ENCODE results near the gene HMGN1. TPM values are rescaled to one million over a fixed set of nuclear protein-coding genes. Genes with fewer than 3 reads are reported as not detected.

Gene HMGN1
- total RNA-seq, 1 experiment from 2014 or later, result 262 TPM

DNA sequence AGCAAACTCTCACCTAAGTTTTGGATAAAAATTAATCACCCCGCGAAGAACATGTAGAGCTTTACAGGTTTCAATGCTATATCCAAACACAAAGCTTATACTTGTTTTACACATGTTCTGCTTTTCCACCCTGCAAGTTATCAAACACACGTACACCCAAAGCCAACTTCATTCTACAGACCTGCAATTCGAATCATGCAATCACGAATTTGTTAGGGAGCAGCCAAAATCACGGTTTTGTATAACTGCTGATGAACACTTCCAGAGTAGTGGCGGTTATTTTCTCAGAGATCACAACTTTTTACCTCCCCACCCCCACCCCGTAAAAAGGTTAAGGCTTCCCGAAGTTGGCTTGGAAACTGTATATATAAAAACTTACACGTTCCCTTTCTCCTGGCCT is 1.4 kb downstream of the HMGN1 start:
- intact Hi-C loops (cut with micrococcal nuclease; ENCODE audit: unreplicated experiment), result loop anchor here (5.0 kb wide), 1 partner anchor 35 kb away; the partner anchor contains the start of gene BRWD1
- CTCF ChIA-PET, result interaction anchor here (1.5 kb wide), 1 partner anchor 40 kb away, joined by 11 read pairs; no protein-coding TSS in a partner anchor
- Mint-ChIP-seq H3K27ac (ENCODE audit: unreplicated experiment) (no peak overlapping the region), H3K9me3 (ENCODE audit: low read depth, unreplicated experiment) (no peaks in the 10 kb centered on the region), H3K4me3 (ENCODE audit: low read depth, unreplicated experiment) (peak overlapping the region; percentile 72), H3K4me1 (ENCODE audit: low read depth, unreplicated experiment) (peaks cover 34% of the 10 kb centered on the region), H3K27me3 (ENCODE audit: unreplicated experiment) (no peaks in the 10 kb centered on the region), H3K36me3 (ENCODE audit: insufficient read depth, unreplicated experiment) (peaks cover 62% of the 10 kb centered on the region)
- no peak for DNase-seq
- TF ChIP-seq, protein P1, sequence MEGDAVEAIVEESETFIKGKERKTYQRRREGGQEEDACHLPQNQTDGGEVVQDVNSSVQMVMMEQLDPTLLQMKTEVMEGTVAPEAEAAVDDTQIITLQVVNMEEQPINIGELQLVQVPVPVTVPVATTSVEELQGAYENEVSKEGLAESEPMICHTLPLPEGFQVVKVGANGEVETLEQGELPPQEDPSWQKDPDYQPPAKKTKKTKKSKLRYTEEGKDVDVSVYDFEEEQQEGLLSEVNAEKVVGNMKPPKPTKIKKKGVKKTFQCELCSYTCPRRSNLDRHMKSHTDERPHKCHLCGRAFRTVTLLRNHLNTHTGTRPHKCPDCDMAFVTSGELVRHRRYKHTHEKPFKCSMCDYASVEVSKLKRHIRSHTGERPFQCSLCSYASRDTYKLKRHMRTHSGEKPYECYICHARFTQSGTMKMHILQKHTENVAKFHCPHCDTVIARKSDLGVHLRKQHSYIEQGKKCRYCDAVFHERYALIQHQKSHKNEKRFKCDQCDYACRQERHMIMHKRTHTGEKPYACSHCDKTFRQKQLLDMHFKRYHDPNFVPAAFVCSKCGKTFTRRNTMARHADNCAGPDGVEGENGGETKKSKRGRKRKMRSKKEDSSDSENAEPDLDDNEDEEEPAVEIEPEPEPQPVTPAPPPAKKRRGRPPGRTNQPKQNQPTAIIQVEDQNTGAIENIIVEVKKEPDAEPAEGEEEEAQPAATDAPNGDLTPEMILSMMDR (IDR thresholded peaks at IDR 0.05; ENCODE audit: unreplicated experiment), result no peak
- BruUV-seq (replicated peaks), result TSS peak; percentile 28

DNA sequence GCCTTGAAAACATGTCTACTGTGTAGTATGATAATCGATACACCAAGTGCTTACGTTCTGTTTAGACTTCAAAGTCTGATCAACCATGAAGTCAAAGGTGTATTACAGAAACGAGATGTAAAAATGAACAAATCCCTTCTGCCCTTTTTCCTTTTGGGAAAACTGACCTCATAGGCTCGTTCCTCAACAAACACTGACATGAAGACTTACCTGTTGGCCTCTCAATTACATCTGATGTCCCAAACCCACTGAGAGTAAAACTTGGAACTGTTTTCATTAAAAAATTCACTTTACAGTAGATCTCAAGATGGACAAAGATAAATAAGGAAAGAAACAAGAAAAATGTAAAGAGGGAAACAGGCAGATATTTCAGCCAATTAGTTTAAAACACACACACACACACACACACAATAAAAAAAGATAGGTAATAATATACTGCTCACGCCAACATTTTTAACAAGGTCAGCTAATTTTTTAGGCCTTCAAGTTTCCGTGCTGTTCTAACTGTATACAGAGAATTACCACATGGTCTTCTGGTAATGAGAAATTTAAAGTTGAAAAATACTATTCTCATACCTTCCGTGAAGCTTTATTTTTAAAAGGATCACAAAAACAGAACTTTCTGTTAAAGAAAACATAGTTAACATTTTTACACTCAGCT is 2.1 kb downstream of the HMGN1 start:
- Mint-ChIP-seq H3K9me3 (ENCODE audit: low read depth, unreplicated experiment) (no peaks in the 10 kb centered on the region), H3K27me3 (ENCODE audit: unreplicated experiment) (no peaks in the 10 kb centered on the region), H3K4me3 (ENCODE audit: low read depth, unreplicated experiment) (peak overlapping the region; percentile 72), H3K27ac (ENCODE audit: unreplicated experiment) (peak overlapping the region; percentile 66), H3K36me3 (ENCODE audit: insufficient read depth, unreplicated experiment) (peaks cover 69% of the 10 kb centered on the region), H3K4me1 (ENCODE audit: low read depth, unreplicated experiment) (peaks cover 34% of the 10 kb centered on the region)
- intact Hi-C loops (cut with micrococcal nuclease; ENCODE audit: unreplicated experiment), result loop anchor here (5.0 kb wide), 1 partner anchor 34 kb away; the partner anchor contains the start of gene BRWD1
- BruUV-seq (replicated peaks), result no TSS peak
- TF ChIP-seq, protein P1 (IDR thresholded peaks at IDR 0.05; ENCODE audit: unreplicated experiment), result no peak
- no peak for DNase-seq
- CTCF ChIA-PET, result no interaction called here

DNA sequence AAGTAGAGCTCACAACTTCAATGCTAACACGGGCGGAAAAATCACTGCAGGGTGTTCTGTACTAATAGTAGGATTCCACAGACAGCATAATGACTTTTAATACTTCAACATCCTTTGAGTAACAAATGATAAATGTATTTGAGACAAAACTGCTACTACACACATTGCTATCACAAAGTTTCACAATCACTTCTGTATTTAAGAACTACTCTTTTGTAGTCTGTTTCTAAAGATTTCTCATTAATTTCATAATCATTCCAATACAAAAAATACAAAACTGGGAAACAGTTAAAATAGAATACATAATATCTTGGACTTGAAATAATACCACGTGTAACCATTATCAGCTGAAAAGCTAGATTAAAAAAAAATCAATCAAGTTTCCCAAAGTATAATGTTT is 2.7 kb downstream of the HMGN1 start:
- H3K27ac Mint-ChIP-seq (ENCODE audit: unreplicated experiment), result no peak overlapping the region
- H3K4me3 Mint-ChIP-seq (ENCODE audit: low read depth, unreplicated experiment), result peak overlapping the region; percentile 72
- H3K27me3 Mint-ChIP-seq (ENCODE audit: unreplicated experiment), result no peaks in the 10 kb centered on the region
- CTCF ChIA-PET, result no interaction called here
- BruUV-seq (replicated peaks), result no TSS peak
- H3K9me3 Mint-ChIP-seq (ENCODE audit: low read depth, unreplicated experiment), result no peaks in the 10 kb centered on the region
- H3K4me1 Mint-ChIP-seq (ENCODE audit: low read depth, unreplicated experiment), result peaks cover 31% of the 10 kb centered on the region
- intact Hi-C loops (cut with micrococcal nuclease; ENCODE audit: unreplicated experiment), result loop anchor here (5.0 kb wide), 1 partner anchor 34 kb away; the partner anchor contains the start of gene BRWD1
- peaks cover 72% of the 10 kb centered on the region for H3K36me3 Mint-ChIP-seq (ENCODE audit: insufficient read depth, unreplicated experiment)
- TF ChIP-seq, protein P1 (IDR thresholded peaks at IDR 0.05; ENCODE audit: unreplicated experiment), result no peak
- no peak for DNase-seq

DNA sequence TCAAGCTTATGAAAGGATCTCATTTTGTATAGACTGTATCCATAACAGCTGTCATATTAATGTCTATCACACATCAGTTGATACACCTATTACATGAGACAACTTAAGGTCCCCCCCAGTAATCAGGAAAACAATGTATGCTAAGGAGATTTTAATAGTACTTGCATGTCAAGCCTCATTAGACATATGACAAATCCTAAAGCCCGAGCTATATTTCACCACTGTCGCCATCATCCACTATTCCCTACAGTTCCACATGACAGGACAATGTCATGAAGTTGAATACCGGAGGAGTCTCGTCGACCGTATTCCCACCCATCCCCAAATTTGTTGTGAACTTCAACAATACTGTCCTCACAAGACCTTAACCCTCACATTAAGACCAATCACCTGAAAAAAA is 3.4 kb downstream of the HMGN1 start:
- H3K36me3 Mint-ChIP-seq (ENCODE audit: insufficient read depth, unreplicated experiment), result peaks cover 76% of the 10 kb centered on the region
- CTCF ChIA-PET, result no interaction called here
- TF ChIP-seq, protein P1 (IDR thresholded peaks at IDR 0.05; ENCODE audit: unreplicated experiment), result no peak
- no peaks in the 10 kb centered on the region for H3K27me3 Mint-ChIP-seq (ENCODE audit: unreplicated experiment)
- peaks cover 24% of the 10 kb centered on the region for H3K4me1 Mint-ChIP-seq (ENCODE audit: low read depth, unreplicated experiment)
- H3K9me3 Mint-ChIP-seq (ENCODE audit: low read depth, unreplicated experiment), result no peaks in the 10 kb centered on the region
- BruUV-seq (replicated peaks), result no TSS peak
- no peak for DNase-seq
- H3K27ac Mint-ChIP-seq (ENCODE audit: unreplicated experiment), result peak overlapping the region; percentile 19
- H3K4me3 Mint-ChIP-seq (ENCODE audit: low read depth, unreplicated experiment), result peak overlapping the region; percentile 72
- intact Hi-C loops (cut with micrococcal nuclease; ENCODE audit: unreplicated experiment), result loop anchor here (5.0 kb wide), 1 partner anchor 33 kb away; the partner anchor contains the start of gene BRWD1

Measured in Calu3 (cell line).